Gastroesophageal sphincter (tissue), 4 donors: ENCODE results near the gene MDFIC. TPM values are rescaled to one million over a fixed set of nuclear protein-coding genes. Genes with fewer than 3 reads are reported as not detected.

Experiments
- ATAC-seq: fragments of 150-250 bp; one replicate; pipeline ENCODE4 v1.9.1; 2016; ENCODE audit warnings: mild to moderate bottlenecking, moderate library complexity
- H3K27ac ChIP-seq, 4 donors: fragments of 200-600 bp; sonication (generic) in 3 of 4; 1 replicate in 3 of 4; 2 replicates in 1 of 4; pipeline ENCODE4 v1.5.1; 2016 to 2019
- H3K27me3 ChIP-seq: fragments of 200-600 bp; sonication (generic); one replicate; pipeline ENCODE4 v1.5.1; 2019
- H3K36me3 ChIP-seq, 2 donors: fragments of 200-600 bp; sonication (generic); one replicate each; pipeline ENCODE4 v1.5.1; 2019; ENCODE audit warnings: control low read depth in 1 of 2
- H3K4me1 ChIP-seq, 3 donors: fragments of 200-600 bp; sonication (generic); 1 replicate in 2 of 3; 2 replicates in 1 of 3; pipeline ENCODE4 v1.5.1; 2016 to 2019; ENCODE audit warnings: control low read depth in 2 of 3
- H3K4me3 ChIP-seq, 2 donors: fragments of 200-600 bp; sonication (generic); one replicate each; pipeline ENCODE4 v1.5.1; 2019; ENCODE audit warnings: mild to moderate bottlenecking in 1 of 2, moderate library complexity in 1 of 2
- H3K9me3 ChIP-seq, 3 donors: fragments of 200-600 bp; sonication (generic); one replicate each; pipeline ENCODE4 v1.5.1; 2017 to 2019; ENCODE audit warnings: control low read depth in 2 of 3
- EP300 ChIP-seq: sonication (generic); formaldehyde crosslinking; IDR thresholded peaks from one replicate; pipeline ENCODE4 v1.6.1; 2017; ENCODE audit warnings: antibody characterized with exemption, mild to moderate bottlenecking
- POLR2A ChIP-seq, 2 donors: fragments of 450-650 bp; IDR thresholded peaks; one replicate each; pipeline ENCODE4 v1.6.1; 2017; ENCODE audit warnings: antibody characterized with exemption in 2 of 2, mild to moderate bottlenecking in 2 of 2, moderate library complexity in 1 of 2
- POLR2AphosphoS5 ChIP-seq: sonication (generic); formaldehyde crosslinking; IDR thresholded peaks from one replicate; pipeline ENCODE4 v1.6.1; 2017; ENCODE audit warnings: antibody characterized with exemption
- WGBS, 2 donors: methylation state at CpG; one replicate each; pipeline ENCODE4 v1.1.5; 2018; ENCODE audit warnings: low coverage in 1 of 2; 5-methylcytosine and 5-hydroxymethylcytosine counted together
- total RNA-seq, 4 donors: library from RNA; depleted of rRNA; stranded (reverse); fragments of >200 nt; gene quantifications; one replicate each; pipeline ENCODE4 v1.1.0, GENCODE V29; 2016
- TF ChIP-seq, protein P1 (sequence below), 4 experiments: fragments of 200-600 bp in 2 of 4; fragments of 450-650 bp in 2 of 4; sonication (generic) in 1 of 4; IDR thresholded peaks; one replicate each; pipeline ENCODE4 v1.5.1; 2017 to 2019; ENCODE audit warnings: antibody characterized with exemption in 4 of 4, mild to moderate bottlenecking in 2 of 4, moderate library complexity in 2 of 4

The MDFIC gene
- total RNA-seq, 4 donors from 2014 or later, result 30.3 to 73.5 (median 38.1) TPM

DNA sequence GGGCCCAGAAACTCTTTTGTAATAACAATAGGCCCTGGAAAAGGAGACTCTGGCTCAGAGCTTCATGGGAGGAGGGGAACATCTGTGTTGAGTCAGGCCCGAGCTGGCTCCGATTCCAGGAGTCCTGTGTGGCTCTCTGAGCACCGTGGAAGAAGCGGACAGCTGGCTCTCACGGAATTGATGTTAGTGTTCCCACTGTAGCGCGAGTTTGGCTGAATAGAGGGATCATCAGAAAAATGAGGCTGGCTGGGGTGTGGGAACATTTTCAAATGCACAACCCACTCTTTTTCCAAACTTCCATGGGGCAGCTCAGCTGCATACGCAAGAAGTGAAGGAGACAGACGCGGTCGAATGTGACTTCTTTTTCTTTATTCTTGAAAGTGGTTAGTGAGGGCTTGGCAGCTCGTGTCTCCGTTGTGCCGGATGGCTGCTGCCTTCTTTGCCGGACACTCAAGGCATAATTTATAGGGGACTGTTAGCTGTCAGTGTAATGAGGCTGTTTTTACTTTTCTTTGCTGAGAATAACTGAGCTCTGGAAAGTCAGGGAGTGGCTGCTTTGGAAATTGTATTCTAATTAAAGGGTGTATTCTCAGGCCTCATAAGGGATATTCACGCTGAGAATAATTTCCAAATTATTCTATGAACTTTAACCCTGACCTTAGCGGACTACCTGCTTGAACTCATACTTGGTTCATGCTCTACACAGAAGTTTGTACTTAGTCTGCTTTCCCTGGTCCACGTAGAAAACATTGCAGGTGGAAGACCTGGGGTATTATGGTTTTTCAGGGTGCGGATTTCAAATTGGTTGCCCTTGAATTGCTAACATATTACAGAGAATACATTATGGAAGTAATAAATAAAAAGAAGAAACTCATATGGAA lies 23.1 kb downstream of the MDFIC start:
- WGBS, 2 donors, result 14 to 21% methylated on average over 14 to 18 of the region's 19 CpGs
- H3K36me3 ChIP-seq, result no peaks in the 10 kb centered on the region
- H3K4me3 ChIP-seq, result peak overlapping the region; percentile 44 to 61
- H3K27me3 ChIP-seq, result no peaks in the 10 kb centered on the region
- no peak for TF ChIP-seq EP300
- TF ChIP-seq POLR2A (IDR thresholded peaks at IDR 0.05), result no peak
- no peak for TF ChIP-seq POLR2AphosphoS5
- TF ChIP-seq, protein P1, sequence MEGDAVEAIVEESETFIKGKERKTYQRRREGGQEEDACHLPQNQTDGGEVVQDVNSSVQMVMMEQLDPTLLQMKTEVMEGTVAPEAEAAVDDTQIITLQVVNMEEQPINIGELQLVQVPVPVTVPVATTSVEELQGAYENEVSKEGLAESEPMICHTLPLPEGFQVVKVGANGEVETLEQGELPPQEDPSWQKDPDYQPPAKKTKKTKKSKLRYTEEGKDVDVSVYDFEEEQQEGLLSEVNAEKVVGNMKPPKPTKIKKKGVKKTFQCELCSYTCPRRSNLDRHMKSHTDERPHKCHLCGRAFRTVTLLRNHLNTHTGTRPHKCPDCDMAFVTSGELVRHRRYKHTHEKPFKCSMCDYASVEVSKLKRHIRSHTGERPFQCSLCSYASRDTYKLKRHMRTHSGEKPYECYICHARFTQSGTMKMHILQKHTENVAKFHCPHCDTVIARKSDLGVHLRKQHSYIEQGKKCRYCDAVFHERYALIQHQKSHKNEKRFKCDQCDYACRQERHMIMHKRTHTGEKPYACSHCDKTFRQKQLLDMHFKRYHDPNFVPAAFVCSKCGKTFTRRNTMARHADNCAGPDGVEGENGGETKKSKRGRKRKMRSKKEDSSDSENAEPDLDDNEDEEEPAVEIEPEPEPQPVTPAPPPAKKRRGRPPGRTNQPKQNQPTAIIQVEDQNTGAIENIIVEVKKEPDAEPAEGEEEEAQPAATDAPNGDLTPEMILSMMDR (IDR thresholded peaks at IDR 0.05), result no peak
- ATAC-seq, result peak; percentile 90
- H3K27ac ChIP-seq, result peak overlapping the region; percentile 77 to 83 (median 82)
- no peaks in the 10 kb centered on the region for H3K9me3 ChIP-seq
- peaks cover 0 to 48% (median 18%) of the 10 kb centered on the region in 3 donors for H3K4me1 ChIP-seq

DNA sequence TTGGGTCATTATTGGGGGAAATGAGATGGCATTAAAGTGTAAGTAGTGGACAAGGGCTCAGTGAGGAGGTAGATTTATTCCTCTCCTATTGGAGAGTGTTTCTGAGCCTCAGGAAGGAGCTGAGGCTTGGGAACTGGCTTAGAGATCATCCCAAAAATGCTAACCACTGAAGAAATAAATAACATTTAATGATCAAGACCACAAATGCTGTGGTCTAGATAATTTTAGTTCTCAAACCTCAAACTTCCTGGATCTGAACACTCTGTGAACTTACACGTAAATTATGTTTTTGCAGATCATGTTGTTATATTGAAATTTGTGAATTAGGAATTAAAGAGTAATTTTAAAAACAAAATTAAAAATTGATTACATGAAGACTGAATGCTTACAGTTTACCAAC lies 27.3 kb downstream of the MDFIC start:
- Histone ChIP-seq H3K36me3 (no peaks in the 10 kb centered on the region), H3K4me1 (peaks cover 0 to 34% (median 15%) of the 10 kb centered on the region in 3 donors), H3K27me3 (no peaks in the 10 kb centered on the region), H3K4me3 (no peak overlapping the region), H3K9me3 (no peaks in the 10 kb centered on the region), H3K27ac (no peak overlapping the region)
- no peak for ATAC-seq
- 56 to 100% methylated on average over 1 of the region's 1 CpG for WGBS, 2 donors
- TF ChIP-seq, protein P1 (IDR thresholded peaks at IDR 0.05), result no peak
- TF ChIP-seq EP300, result no peak

DNA sequence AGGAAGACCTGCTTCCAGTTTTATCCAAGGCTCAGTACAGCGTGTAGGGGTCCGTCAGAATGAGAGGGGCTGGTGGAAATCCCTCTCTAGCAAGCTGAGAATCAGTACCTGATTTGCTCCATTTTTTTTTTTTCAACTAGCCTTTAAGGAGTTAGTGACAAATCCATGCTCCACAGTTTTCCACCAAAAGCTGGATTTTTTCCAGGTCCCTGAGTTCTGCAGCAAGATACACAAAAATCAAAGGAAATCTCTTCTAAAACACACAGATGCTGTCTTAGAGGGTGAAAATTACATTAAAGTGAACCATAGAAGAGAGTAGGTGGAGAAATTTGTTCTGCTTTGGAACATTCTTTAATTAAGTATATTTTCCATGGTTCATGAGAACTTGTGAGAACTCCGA lies 30.4 kb downstream of the MDFIC start:
- H3K36me3 ChIP-seq, result no peaks in the 10 kb centered on the region
- H3K4me3 ChIP-seq, result no peak overlapping the region
- no peaks in the 10 kb centered on the region for H3K27me3 ChIP-seq
- WGBS, 2 donors, result 87 to 89% methylated on average over 2 to 3 of the region's 3 CpGs
- TF ChIP-seq, protein P1 (IDR thresholded peaks at IDR 0.05), result no peak
- TF ChIP-seq POLR2A (IDR thresholded peaks at IDR 0.05) (no peak), POLR2AphosphoS5 (no peak), EP300 (no peak)
- H3K9me3 ChIP-seq, result no peaks in the 10 kb centered on the region
- H3K27ac ChIP-seq, result no peak overlapping the region
- ATAC-seq, result no peak
- H3K4me1 ChIP-seq, result peaks cover 0 to 7% (median 0%) of the 10 kb centered on the region in 3 donors

DNA sequence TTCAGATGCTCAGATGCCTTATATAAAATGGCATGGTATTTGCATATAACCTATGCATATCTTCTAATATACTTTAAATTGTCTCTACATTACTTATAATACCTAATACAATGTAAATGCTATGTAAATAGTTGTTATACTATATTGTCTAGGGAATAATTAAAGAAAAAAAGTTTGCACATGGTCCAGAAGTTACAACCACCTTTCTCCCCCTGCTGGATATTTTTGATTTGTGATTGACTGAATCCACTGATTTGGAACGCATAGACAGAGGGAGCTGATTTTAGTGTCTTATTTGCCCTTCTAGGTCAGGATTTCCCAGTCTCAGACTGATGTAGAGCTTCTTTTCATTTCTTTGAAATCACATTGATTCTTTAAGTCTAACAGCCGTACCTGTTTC lies 31.8 kb downstream of the MDFIC start:
- H3K4me1 ChIP-seq, result peaks cover 0 to 4% (median 0%) of the 10 kb centered on the region in 3 donors
- H3K36me3 ChIP-seq, result no peaks in the 10 kb centered on the region
- no peaks in the 10 kb centered on the region for H3K9me3 ChIP-seq
- TF ChIP-seq, protein P1 (IDR thresholded peaks at IDR 0.05), result no peak
- no peak for TF ChIP-seq POLR2A (IDR thresholded peaks at IDR 0.05)
- no peak for TF ChIP-seq EP300
- TF ChIP-seq POLR2AphosphoS5, result no peak
- no peak overlapping the region for H3K27ac ChIP-seq
- H3K27me3 ChIP-seq, result no peaks in the 10 kb centered on the region
- ATAC-seq, result no peak
- 91 to 92% methylated on average over 2 of the region's 2 CpGs for WGBS, 2 donors
- H3K4me3 ChIP-seq, result no peak overlapping the region

DNA sequence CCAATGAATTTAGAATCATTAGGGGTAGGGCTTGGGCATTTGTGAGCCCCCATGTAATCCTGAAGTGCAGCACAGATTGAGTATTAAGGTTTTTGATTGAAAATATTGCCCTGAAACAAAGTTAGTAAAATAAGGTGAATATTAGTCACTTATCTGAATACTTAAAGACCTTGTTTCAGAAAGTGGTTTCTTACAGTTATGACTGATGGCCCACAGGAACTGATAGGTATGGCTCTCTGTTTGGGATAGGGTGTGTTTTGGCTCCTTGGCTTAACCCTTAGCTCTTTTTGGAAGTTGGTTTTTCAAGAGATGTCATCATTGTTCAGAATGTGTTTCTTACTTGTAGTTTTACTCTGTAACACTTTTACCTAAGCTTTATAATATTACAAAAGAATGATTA lies 34.8 kb downstream of the MDFIC start:
- H3K36me3 ChIP-seq, result no peaks in the 10 kb centered on the region
- H3K27ac ChIP-seq, result no peak overlapping the region
- H3K9me3 ChIP-seq, result no peaks in the 10 kb centered on the region
- TF ChIP-seq POLR2AphosphoS5 (no peak), POLR2A (IDR thresholded peaks at IDR 0.05) (no peak), EP300 (no peak)
- TF ChIP-seq, protein P1 (IDR thresholded peaks at IDR 0.05), result no peak
- no peak overlapping the region for H3K4me3 ChIP-seq
- H3K4me1 ChIP-seq, result peaks cover 0 to 14% (median 3%) of the 10 kb centered on the region in 3 donors
- no peaks in the 10 kb centered on the region for H3K27me3 ChIP-seq
- ATAC-seq, result no peak
